RWPE2 (cell line): ENCODE results near the gene KRTAP5-1.

ENCODE experiments used
- ATAC-seq: fragments of 200-7000 bp; cut with Tn5 transposase; 3 replicates; pipeline ENCODE4 v1.9.1; 2021; ENCODE audit warnings: low read depth
- DNase-seq: peaks from one replicate; pipeline ENCODE4 v3.0.0-alpha.2; 2020; ENCODE audit warnings: low spot score
- H3K27ac ChIP-seq: fragments of 450-650 bp; 2 replicates; pipeline ENCODE4 v1.5.1; 2017; ENCODE audit warnings: mild to moderate bottlenecking; ENCODE audit not compliant: poor library complexity, severe bottlenecking
- H3K27me3 ChIP-seq: fragments of 250-450 bp; sonication (Bioruptor Pico); 2 replicates; pipeline ENCODE4 v1.5.1; 2021; ENCODE audit warnings: mild to moderate bottlenecking, moderate library complexity; ENCODE audit not compliant: insufficient read depth, poor library complexity, severe bottlenecking
- H3K36me3 ChIP-seq: fragments of 250-450 bp; sonication (Bioruptor Pico); 2 replicates; pipeline ENCODE4 v1.5.1; 2020; ENCODE audit warnings: low read depth, mild to moderate bottlenecking, moderate library complexity
- H3K4me1 ChIP-seq: fragments of 250-450 bp; sonication (Bioruptor Pico); 2 replicates; pipeline ENCODE4 v1.5.1; 2021; ENCODE audit warnings: mild to moderate bottlenecking, moderate library complexity; ENCODE audit not compliant: insufficient read depth, poor library complexity, severe bottlenecking
- H3K4me3 ChIP-seq: fragments of 250-450 bp; sonication (Bioruptor Pico); 2 replicates; pipeline ENCODE4 v1.5.1; 2021; ENCODE audit warnings: mild to moderate bottlenecking, moderate library complexity; ENCODE audit not compliant: severe bottlenecking
- H3K9me3 ChIP-seq: fragments of 250-450 bp; sonication (Bioruptor Pico); 2 replicates; pipeline ENCODE4 v1.5.1; 2021; ENCODE audit warnings: mild to moderate bottlenecking, moderate library complexity; ENCODE audit not compliant: severe bottlenecking
- TF ChIP-seq, protein P1 (sequence below): fragments of 450-650 bp; IDR thresholded peaks from one replicate; pipeline ENCODE4 v1.5.1; 2017; ENCODE audit warnings: mild to moderate bottlenecking, moderate library complexity; ENCODE audit not compliant: poor library complexity, severe bottlenecking

The KRTAP5-1 gene

DNA sequence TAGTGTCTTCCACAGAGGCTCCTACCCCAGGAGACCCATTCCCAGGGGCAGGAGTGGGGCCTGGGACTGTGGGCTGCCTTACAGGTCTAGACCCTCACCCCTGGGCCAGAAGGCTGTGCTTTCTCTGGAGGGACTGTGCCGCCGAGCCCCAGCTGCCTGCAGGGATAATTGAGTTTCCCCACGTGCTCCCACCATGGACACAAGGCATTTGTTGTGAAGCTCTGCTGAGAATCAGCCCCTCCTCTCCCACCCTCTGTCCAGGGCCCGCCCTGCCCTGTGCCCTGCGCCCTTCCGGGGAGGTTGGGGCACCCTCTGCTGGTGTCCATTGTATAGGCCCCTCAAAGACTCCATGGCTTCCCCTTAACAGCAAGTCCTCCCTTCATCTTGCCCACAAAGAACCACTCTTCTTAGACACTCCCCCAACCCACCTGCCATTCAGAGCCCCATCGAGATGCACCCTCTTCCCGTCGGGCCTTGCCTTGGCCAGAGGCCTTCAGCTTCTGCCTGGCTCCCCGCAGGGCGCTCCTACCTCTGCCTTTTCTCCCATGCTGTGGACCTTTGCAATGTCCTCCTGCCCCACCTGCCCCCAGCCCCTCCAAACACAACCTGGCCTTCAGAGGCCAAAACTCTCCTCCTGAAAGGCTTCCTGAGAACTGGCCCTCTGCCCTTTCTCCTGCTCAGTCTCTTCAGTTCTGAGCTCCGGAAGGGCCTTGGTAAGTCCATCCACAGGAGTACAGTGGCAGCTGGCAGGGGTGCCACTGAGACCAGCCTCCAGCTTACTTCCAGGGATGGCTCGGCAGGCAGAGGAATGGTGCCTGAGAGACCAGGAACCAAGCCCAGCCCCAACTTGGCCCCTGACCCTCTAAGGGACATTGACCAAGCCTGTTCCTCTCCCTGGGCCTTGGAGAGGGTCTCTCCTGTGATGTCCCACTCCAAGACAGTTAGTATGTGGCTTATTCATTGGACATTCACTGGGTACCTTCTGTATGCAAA lies 35.4 kb downstream of the KRTAP5-1 start:
- TF ChIP-seq, protein P1, sequence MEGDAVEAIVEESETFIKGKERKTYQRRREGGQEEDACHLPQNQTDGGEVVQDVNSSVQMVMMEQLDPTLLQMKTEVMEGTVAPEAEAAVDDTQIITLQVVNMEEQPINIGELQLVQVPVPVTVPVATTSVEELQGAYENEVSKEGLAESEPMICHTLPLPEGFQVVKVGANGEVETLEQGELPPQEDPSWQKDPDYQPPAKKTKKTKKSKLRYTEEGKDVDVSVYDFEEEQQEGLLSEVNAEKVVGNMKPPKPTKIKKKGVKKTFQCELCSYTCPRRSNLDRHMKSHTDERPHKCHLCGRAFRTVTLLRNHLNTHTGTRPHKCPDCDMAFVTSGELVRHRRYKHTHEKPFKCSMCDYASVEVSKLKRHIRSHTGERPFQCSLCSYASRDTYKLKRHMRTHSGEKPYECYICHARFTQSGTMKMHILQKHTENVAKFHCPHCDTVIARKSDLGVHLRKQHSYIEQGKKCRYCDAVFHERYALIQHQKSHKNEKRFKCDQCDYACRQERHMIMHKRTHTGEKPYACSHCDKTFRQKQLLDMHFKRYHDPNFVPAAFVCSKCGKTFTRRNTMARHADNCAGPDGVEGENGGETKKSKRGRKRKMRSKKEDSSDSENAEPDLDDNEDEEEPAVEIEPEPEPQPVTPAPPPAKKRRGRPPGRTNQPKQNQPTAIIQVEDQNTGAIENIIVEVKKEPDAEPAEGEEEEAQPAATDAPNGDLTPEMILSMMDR: no peak
- Histone ChIP-seq H3K27me3 (peaks cover 37% of the 10 kb centered on the region), H3K4me1 (peaks cover 4% of the 10 kb centered on the region), H3K36me3 (no peaks in the 10 kb centered on the region), H3K27ac (no peak overlapping the region), H3K9me3 (no peaks in the 10 kb centered on the region), H3K4me3 (no peak overlapping the region)
- ATAC-seq (no peak), DNase-seq (no peak)

DNA sequence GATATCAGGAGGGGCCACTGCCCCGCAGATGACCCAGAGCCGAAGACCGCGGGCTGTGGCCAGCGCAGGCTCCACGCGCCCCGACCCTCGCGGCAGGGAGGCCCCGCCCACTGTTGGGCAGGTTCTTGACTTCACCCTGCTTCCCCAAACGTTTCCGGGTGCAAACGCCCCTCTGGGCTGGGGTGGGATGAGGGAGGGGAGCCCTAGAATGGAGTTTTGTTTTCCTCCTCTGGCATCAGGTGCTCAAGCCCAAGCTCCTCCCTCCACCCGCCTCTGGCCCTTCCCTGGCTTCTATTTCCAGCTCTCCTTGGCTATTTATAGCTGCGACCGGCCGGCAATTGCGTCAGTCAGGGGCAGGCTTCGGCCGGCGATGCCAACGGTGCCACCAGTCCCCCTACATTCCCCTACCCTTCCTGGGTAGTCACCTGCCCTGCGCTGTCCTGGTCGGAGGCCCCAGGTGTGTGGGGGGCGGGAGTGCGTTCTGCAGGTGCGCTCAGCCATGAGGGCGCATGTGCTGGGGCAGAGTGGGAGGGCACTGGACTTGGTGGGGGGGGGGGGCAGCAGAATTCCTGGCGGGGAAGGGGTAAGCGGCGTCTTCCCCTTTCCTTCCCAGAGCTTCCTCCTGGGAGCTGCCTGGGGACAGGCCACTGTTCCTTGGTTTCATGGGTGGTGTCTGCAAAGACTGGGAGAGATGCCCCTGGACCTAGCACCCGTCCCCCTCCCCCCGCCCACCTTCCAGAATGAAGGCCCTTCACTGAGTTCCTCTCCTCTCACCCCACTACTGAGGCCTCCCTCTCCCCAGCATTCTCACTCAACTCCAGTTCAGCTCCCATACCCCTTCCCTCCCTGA lies 36.6 kb downstream of the KRTAP5-1 start:
- peak; percentile 72 for ATAC-seq
- no peaks in the 10 kb centered on the region for H3K36me3 ChIP-seq
- no peak overlapping the region for H3K27ac ChIP-seq
- H3K9me3 ChIP-seq: no peaks in the 10 kb centered on the region
- H3K4me1 ChIP-seq: no peaks in the 10 kb centered on the region
- TF ChIP-seq, protein P1: no peak
- H3K27me3 ChIP-seq: peaks cover 32% of the 10 kb centered on the region
- DNase-seq: no peak
- H3K4me3 ChIP-seq: no peak overlapping the region

DNA sequence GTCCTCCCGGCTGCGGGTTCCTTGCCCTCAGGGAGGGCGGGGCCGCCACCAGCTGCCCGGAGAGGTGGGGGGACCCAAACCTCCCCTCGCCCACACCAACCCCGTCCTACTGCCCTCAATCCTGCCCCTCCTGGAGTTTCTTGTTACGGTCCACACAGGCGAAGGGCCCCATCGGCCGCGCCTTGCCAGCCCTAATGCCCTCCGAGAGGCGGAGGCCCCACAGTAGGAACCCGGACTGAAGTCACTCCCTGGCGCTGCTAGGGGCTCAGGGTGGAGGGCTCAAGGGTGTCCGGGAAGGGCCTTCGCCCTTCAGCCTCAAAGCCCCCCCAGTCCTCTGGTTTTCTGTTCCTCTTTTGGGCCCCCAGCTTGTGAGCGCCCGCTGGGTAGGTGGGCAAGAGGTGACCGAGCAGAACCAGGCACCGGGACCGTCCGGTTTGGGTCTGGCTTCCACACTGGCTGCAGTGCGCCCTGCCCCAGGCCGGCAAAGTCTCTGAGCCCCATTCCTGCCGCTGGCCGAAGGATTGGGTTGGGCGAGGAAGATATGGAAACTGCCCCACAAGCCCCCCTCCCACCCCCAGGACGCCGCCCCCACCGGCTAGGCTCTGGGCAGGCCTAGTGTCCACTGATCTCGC lies 37.5 kb downstream of the KRTAP5-1 start:
- TF ChIP-seq, protein P1: no peak
- DNase-seq (no peak), ATAC-seq (no peak)
- Histone ChIP-seq H3K27ac (no peak overlapping the region), H3K36me3 (no peaks in the 10 kb centered on the region), H3K27me3 (peaks cover 32% of the 10 kb centered on the region), H3K4me1 (no peaks in the 10 kb centered on the region), H3K4me3 (no peak overlapping the region), H3K9me3 (no peaks in the 10 kb centered on the region)

DNA sequence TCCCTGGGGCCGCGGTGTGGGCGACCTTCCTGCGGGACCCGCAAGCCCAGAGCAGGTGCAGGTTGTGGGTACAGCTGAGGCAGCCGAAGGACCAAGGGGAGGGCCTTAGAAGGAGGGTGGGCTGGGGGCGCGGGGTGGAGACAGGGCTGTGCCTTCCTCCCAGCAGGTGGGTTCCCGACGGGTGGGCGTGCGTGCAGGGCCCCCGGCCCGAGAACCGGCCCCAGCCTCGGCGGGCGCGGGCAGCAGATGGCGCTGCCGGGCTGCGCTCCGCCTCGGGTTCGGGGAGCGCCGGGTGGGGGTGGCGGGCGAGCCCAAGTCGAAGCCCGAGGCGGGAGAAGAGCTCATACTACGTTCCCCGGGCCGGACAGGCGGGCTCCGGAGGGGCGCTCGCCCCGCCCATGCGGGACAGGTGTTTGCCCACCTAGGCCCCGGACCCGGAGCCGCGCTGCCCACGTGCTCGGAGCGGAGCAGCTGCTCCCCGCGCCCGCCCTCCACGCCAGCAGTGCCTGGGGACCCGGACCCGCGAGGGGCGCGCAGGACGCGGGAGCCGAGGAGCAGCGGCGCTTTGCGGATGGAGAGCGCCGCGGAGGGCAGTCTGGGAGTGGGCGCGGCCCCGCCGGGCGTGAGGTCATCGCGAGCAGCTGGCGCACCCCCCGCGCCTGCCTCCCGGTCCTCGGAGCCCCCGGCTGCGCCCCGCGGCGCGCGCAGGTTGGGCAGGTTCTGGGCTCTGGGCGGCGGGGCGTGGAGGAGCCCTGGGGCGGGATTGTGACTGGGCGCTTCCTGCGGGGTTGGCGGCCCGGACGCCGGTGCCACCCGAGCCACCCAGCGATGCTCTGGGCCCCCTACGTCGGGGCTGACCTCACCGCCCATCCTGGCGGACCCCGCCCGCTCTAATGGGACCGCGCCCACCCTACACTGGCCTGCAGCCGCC lies 38.3 kb downstream of the KRTAP5-1 start:
- no peak for DNase-seq
- Histone ChIP-seq H3K36me3 (no peaks in the 10 kb centered on the region), H3K27me3 (peaks cover 32% of the 10 kb centered on the region), H3K9me3 (no peaks in the 10 kb centered on the region), H3K4me1 (no peaks in the 10 kb centered on the region), H3K27ac (no peak overlapping the region), H3K4me3 (peak overlapping the region; percentile 20)
- peak; percentile 51 for ATAC-seq
- TF ChIP-seq, protein P1: peak; percentile 82
